ENCODE data around the gene NR5A2. TPM values are rescaled to one million over a fixed set of nuclear protein-coding genes. Genes with fewer than 3 reads are reported as not detected.

Gene NR5A2
- total RNA-seq, 4 donors from 2014 or later = 1.1 to 1.9 (median 1.2) TPM

GRCh38 chr1:200075938-200076546 is 48.5 kb downstream of the NR5A2 start:
- H3K27me3 ChIP-seq = no peaks in the 10 kb centered on the region
- peak overlapping the region in 3 of 4 donors; percentile 6 to 41 (median 37) for H3K27ac ChIP-seq
- no peaks in the 10 kb centered on the region for H3K36me3 ChIP-seq
- in situ Hi-C loops (cut with MboI; ENCODE audit: low sequenced_read_pairs in 4 of 4) (no loop called here), intact Hi-C loops (cut with DNase I; ENCODE audit: low total_unique reads) (no loop called here)
- TF ChIP-seq POLR2A (IDR thresholded peaks at IDR 0.05) = no peak
- no peak for TF ChIP-seq CTCF (IDR thresholded peaks at IDR 0.05 in 4 of 5, conservative IDR thresholded peaks at IDR 0.05 in 1 of 5)
- ATAC-seq (peak; percentile 54 to 62), DNase-seq (no peak)
- peaks cover 0 to 3% of the 10 kb centered on the region in 2 donors for H3K4me1 ChIP-seq
- no peaks in the 10 kb centered on the region for H3K9me3 ChIP-seq
- H3K4me3 ChIP-seq = no peak overlapping the region

- ATAC-seq = no peak
- in situ Hi-C loops (cut with MboI; ENCODE audit: low sequenced_read_pairs in 4 of 4) (no loop called here), intact Hi-C loops (cut with DNase I; ENCODE audit: low total_unique reads) (no loop called here)
- DNase-seq = no peak
- Histone ChIP-seq H3K9me3 (no peaks in the 10 kb centered on the region), H3K4me3 (no peak overlapping the region), H3K36me3 (no peaks in the 10 kb centered on the region), H3K27ac (no peak overlapping the region), H3K4me1 (peaks cover 0 to 8% of the 10 kb centered on the region in 2 donors), H3K27me3 (no peaks in the 10 kb centered on the region)
- TF ChIP-seq CTCF (IDR thresholded peaks at IDR 0.05 in 4 of 5, conservative IDR thresholded peaks at IDR 0.05 in 1 of 5) = no peak
These were observed 51.9 kb downstream of the NR5A2 start for GRCh38 chr1:200079232-200079940.

DNA sequence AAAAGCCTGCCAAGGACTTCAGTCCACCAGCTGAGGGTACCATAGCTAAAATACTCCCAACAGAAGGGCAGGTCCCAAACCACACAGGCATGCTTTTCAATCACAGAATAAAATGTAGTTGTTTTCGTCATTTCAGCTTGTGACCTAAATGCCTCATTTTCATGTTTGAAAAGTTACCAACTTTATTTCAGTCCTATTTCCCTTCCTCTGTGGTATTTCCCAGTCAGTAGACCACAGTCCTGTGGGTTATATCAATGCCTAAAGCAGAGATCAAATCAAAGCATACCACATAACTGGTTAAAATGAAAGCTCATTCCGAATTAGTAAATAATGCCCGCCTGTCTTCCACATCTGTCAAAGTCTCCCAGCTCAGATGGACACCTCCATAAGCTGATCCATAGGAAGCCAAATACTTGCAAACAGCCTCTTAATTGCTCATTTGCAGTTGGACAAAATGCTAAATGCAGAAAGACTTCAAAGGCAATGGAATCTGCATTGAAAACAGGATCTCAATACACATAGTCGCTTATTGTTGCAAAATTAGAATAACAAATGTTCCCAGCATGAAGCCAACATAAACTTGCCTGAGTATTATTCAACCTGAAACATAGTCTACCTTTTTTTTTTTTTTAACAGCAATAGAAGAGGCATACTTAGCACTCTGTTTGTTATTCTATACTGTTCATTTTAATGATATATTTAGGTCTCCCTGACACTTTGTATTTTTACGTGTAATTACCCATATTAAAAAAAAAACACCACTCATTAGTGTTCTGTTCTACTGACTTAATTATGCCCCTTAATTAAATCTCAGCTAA is 53.9 kb downstream of the NR5A2 start:
- Histone ChIP-seq H3K36me3 (no peaks in the 10 kb centered on the region), H3K9me3 (no peaks in the 10 kb centered on the region), H3K4me3 (peak overlapping the region in 1 of 4 donors; percentile 0), H3K4me1 (peaks cover 0 to 8% of the 10 kb centered on the region in 2 donors), H3K27me3 (no peaks in the 10 kb centered on the region), H3K27ac (peak overlapping the region in 2 of 4 donors; percentile 12 to 26)
- DNase-seq = no peak
- in situ Hi-C loops (cut with MboI; ENCODE audit: low sequenced_read_pairs in 4 of 4) = no loop called here
- ATAC-seq = no peak
- intact Hi-C loops (cut with DNase I; ENCODE audit: low total_unique reads) = no loop called here
- TF ChIP-seq CTCF (IDR thresholded peaks at IDR 0.05 in 4 of 5, conservative IDR thresholded peaks at IDR 0.05 in 1 of 5) = no peak
- no peak for TF ChIP-seq POLR2A (IDR thresholded peaks at IDR 0.05)

DNA sequence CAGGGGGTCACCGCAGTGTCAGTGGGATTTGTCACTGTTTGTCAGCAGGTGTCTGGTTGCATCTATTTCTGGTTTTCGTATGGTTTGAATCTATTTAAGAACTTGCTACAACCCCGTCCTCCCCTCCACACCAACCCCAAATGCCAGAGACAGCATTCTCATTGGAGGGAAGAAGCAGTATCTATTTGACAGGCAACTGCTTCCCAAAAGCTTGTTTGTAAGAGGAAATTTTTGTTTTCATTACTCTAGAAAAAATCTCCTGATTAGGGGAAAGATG is 54.4 kb downstream of the NR5A2 start:
- intact Hi-C loops (cut with DNase I; ENCODE audit: low total_unique reads) = no loop called here
- H3K4me3 ChIP-seq = no peak overlapping the region
- H3K36me3 ChIP-seq = no peaks in the 10 kb centered on the region
- in situ Hi-C loops (cut with MboI; ENCODE audit: low sequenced_read_pairs in 4 of 4) = no loop called here
- peaks cover 0 to 8% of the 10 kb centered on the region in 2 donors for H3K4me1 ChIP-seq
- DNase-seq (no peak), ATAC-seq (no peak)
- TF ChIP-seq POLR2A (IDR thresholded peaks at IDR 0.05) (no peak), CTCF (IDR thresholded peaks at IDR 0.05 in 4 of 5, conservative IDR thresholded peaks at IDR 0.05 in 1 of 5) (no peak)
- H3K27me3 ChIP-seq = no peaks in the 10 kb centered on the region
- H3K27ac ChIP-seq = no peak overlapping the region
- H3K9me3 ChIP-seq = no peaks in the 10 kb centered on the region

All from gastrocnemius medialis (tissue), 4 donors.